ENCODE measurements around the gene HBQ1.
"Not testable (repeated sequence)": the region's sequence is repeated elsewhere in the genome, so short reads cannot be mapped to it uniquely, and the experiment has no call there.

HBQ1 gene

DNA sequence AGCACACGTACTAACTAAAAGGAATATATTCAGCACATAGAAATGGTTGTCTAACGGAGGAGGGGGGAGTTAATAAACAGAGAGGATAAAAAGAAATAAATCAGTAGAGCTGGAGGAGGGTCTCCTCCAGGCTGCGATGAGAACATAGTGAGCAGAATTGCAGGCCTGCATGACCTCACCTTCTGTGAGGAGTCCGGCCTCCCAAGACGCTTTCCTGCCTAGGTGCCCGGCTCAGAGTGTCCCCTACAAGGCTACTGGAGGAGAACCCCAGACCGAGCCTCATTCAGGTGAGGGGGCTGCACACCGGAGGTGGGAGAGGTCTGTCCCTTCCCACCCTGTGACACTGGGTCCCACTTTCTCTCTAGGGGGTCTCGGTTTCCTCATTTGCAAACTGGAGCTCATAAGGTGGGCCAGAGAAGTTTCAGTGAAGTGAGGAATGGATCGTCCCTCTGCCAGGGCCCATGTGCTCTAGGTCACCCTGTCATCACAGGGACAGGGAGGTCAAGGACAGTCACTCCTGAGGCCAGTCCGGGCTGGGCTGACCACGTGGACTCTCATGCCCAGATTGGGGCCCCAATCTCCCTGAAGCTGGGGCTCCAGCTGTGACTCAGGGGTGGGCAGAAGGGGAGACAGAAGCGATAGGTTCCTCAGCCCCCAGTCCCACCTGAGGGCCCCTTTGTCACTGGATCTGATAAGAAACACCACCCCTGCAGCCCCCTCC, 17.8 kb upstream of the HBQ1 start:
- no peak for DNase-seq

DNA sequence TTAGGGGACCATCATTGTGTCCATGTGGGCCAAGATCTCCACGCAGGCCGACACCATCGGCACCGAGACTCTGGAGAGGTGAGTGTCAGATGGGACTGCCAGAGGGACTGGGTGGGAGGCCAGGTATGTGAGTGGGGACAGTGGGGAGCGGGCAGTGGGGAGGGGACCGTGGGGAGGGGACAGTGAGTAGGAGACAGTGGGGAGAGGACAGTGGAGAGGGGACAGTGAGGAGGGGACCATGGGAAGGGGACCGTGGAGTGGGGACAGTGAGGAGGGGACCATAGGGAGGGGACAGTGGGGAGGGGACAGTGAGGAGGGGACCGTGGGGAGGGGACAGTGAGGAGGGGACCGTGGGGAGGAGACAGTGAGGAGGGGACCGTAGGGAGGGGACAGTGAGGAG, 17.1 kb upstream of the HBQ1 start:
- DNase-seq, result not testable (repeated sequence)

DNA sequence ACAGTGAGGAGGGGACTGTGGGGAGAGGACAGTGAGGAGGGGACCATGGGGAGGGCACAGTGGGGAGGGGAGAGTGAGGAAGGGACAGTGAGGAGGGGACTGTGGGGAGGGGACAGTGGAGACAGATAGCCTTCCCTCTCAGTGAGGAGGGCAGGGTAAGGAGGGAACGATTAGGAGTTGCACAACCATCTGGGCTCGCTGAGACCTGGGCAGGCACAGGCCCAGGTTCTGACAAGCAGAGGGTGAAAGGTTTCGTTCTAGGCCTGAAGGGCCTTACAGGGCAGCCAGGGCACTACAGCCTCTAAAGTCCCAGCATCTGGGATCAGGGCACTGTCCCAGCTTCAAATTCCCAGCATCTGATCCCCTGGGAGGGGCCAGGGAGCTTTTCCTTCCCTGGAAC, 16.6 kb upstream of the HBQ1 start:
- DNase-seq, result not testable (repeated sequence)

DNA sequence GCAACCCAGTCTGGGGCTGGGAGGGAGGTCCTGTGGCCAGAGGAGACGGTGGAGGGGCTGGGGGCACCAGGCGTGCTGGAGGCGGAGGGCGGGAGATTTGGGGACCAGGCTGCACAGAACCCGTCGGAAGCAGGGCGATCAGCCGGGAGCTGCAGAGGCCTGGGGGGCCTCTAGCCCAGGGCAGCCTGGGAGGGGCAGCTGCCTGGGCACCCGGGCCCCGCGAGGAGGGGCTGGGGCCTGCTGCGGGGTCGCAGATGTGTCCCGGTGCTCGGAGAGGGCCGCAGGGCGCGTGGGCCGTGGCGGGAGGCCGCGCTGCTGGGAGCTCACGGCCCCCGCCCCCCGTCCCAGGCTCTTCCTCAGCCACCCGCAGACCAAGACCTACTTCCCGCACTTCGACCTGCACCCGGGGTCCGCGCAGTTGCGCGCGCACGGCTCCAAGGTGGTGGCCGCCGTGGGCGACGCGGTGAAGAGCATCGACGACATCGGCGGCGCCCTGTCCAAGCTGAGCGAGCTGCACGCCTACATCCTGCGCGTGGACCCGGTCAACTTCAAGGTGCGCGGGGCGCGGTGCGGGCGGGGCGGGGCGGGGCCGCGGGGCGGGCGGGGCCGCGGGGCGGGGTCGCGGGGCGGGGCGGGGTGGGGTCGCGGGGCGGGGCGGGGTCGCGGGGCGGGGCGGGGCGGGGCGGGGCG, 16.0 kb upstream of the HBQ1 start:
- DNase-seq, result not testable (repeated sequence)

DNA sequence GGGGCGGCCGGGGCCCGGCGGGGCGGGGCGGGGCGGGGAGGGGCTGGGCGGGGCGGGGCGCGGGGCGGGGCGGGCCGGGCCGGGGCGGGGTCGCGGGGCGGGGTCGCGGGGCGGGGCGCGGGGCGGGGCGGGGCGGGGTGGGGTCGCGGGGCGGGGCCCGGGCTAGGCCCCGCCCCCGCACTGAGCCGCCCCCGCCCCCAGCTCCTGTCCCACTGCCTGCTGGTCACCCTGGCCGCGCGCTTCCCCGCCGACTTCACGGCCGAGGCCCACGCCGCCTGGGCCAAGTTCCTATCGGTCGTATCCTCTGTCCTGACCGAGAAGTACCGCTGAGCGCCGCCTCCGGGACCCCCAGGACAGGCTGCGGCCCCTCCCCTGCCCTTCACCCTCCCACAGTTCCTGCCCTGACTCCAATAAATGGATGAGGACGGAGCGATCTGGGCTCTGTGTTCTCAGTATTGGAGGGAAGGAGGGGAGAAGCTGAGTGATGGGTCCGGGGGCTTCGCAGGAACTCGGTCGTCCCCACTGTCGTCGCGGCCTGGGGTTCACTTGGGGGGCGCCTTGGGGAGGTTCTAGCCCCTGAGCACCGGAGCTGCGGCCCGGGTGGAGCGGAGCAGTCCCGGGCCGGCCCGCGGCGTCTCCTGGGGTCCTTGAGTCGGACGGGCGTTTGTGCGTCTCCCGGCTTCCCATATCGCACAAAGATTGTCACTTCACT, 15.3 kb upstream of the HBQ1 start:
- no peak for DNase-seq

DNA sequence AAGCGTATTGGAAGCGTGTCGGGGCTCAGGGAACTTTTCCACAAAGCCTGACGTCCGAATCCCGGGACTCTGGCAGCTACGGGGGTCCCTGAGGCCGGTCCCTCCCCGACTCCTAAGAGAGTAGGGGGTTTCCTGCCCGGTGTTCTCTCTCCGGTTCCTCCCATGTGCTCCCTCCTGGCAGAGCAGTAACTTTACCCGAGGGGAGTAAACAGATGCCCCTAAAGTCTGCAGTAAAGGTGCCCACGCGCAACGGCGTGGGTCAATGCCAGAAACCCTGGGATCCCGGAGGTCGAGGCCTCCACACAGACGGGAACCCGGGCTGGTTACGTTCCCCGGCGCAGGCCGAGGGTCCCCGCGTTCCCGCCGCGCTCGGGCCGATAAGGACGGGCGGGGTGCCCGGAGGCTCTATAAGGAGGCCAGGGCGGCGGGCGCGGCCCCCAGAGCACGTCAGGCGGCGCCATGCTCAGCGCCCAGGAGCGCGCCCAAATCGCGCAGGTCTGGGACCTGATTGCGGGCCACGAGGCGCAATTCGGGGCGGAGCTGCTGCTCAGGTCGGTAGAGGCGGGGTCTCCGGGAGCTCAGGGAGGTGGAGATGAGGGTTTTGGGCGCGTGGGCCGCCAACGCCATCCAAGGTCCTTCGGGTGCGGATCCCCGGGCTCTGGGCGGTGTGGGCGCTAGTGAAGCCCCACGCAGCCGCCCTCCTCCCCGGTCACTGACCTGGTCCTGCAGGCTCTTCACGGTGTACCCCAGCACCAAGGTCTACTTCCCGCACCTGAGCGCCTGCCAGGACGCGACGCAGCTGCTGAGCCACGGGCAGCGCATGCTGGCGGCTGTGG, 14.5 kb upstream of the HBQ1 start, which contains the start of gene HBM:
TSS of gene HBM (plus strand) at position 440 of the 836 bp plus-strand sequence. CDS start at position 460, 20 bp downstream.
- no peak for DNase-seq

DNA sequence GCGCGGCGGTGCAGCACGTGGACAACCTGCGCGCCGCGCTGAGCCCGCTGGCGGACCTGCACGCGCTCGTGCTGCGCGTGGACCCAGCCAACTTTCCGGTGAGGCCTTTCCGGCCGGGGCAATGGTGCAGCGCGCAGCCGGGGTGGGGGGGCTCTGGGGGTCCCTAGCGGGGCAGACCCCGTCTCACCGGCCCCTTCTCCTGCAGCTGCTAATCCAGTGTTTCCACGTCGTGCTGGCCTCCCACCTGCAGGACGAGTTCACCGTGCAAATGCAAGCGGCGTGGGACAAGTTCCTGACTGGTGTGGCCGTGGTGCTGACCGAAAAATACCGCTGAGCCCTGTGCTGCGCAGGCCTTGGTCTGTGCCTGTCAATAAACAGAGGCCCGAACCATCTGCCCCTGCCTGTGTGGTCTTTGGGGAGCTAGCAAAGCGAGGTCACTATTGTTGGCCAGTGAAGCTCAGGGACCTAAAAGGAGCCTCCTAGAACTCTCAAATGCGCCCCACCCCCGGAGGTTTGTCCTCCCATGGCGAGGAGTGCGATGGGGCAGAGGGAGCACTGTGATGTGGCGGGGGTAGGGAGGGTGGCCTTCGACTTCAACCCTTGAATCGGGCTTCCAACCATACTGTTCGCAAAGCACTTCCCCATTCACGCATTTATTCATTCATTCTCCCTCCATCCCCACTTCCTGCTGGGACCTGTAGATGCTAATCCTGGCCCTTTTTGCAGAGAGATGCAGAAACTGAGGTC, 13.7 kb upstream of the HBQ1 start:
- DNase-seq, result no peak

DNA sequence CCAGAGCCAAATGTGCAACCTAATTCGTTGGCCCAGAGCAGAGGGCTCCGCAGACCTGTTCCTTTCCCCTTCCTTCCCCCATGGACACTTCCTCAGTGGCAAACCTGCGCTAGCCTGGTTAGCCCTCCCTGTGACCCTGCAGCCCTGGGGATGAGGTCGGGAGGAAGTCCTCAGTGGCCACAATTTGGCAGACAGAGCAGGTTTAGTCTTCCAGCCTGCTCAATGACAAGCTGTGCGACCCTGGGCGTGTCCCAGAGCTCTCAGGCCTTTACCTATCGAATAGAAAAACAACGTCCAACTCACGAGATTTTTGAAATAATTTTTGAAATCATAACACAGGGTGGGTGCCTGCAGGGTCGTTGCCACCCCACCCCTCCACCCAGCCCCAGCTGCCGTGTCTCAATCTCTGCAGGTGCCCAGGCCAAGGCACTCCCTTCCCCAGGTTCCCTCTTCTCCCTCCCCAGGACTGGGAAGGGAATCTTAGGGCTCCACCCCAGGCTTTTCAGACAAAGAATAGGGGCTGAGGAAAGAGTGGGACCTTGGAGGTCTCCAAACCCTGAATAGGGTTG, 13.1 kb upstream of the HBQ1 start:
- DNase-seq, result no peak

DNA sequence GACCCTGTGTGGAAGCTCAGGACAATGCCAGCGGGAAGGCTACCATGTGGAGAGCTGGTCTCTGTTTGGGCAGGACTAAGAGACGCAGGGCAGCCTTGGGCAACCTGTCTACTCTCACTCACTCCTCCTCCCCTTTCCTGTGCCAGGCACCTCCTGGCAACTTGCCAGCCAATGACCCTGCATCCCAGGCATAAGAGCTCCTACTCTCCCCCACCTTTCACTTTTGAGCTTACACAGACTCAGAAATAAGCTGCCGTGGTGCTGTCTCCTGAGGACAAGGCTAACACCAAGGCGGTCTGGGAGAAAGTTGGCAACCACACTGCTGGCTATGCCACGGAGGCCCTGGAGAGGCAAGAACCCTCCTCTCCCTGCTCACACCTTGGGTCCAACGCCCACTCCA, 11.8 kb upstream of the HBQ1 start:
- DNase-seq, result no peak

DNA sequence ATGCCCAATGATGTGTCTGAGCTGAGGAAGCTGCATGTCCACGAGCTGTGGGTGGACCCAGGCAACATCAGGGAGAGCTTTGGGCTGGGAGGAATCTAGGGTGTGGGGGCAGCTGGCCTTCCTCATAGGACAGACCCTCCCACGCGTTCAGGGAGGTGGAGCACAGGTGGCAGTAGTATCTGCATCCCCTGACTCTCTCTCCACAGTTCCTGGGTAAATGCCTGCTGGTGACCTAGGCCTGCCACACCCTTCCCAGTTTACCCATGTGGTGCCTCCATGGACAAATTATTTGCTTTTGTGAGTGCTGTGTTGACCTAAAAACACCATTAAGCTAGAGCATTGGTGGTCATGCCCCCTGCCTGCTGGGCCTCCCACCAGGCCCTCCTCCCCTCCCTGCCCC, 11.2 kb upstream of the HBQ1 start:
- no peak for DNase-seq

DNA sequence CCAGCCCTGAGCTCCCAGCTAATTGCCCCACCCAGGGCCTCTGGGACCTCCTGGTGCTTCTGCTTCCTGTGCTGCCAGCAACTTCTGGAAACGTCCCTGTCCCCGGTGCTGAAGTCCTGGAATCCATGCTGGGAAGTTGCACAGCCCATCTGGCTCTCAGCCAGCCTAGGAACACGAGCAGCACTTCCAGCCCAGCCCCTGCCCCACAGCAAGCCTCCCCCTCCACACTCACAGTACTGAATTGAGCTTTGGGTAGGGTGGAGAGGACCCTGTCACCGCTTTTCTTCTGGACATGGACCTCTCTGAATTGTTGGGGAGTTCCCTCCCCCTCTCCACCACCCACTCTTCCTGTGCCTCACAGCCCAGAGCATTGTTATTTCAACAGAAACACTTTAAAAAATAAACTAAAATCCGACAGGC, 10.2 kb upstream of the HBQ1 start:
- peak in 1 of 2 experiments; percentile 9 for DNase-seq

DNA sequence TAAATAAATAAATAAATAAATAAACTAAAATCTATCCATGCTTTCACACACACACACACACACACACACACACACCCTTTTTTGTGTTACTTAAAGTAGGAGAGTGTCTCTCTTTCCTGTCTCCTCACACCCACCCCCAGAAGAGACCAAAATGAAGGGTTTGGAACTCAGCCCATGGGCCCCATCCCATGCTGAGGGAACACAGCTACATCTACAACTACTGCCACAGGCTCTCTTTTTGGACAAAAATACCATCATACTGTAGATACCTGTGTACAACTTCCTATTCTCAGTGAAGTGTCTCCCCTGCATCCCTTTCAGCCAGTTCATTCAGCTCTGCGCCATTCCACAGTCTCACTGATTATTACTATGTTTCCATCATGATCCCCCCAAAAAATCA, 9.5 kb upstream of the HBQ1 start:
- DNase-seq, result no peak

DNA sequence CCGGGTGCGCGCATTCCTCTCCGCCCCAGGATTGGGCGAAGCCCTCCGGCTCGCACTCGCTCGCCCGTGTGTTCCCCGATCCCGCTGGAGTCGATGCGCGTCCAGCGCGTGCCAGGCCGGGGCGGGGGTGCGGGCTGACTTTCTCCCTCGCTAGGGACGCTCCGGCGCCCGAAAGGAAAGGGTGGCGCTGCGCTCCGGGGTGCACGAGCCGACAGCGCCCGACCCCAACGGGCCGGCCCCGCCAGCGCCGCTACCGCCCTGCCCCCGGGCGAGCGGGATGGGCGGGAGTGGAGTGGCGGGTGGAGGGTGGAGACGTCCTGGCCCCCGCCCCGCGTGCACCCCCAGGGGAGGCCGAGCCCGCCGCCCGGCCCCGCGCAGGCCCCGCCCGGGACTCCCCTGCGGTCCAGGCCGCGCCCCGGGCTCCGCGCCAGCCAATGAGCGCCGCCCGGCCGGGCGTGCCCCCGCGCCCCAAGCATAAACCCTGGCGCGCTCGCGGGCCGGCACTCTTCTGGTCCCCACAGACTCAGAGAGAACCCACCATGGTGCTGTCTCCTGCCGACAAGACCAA, 7.8 kb upstream of the HBQ1 start, which contains the start of gene HBA2:
TSS of gene HBA2 (plus strand) at position 503 of the 568 bp plus-strand sequence. CDS start at position 540, 37 bp downstream.
- not testable (repeated sequence) for DNase-seq

DNA sequence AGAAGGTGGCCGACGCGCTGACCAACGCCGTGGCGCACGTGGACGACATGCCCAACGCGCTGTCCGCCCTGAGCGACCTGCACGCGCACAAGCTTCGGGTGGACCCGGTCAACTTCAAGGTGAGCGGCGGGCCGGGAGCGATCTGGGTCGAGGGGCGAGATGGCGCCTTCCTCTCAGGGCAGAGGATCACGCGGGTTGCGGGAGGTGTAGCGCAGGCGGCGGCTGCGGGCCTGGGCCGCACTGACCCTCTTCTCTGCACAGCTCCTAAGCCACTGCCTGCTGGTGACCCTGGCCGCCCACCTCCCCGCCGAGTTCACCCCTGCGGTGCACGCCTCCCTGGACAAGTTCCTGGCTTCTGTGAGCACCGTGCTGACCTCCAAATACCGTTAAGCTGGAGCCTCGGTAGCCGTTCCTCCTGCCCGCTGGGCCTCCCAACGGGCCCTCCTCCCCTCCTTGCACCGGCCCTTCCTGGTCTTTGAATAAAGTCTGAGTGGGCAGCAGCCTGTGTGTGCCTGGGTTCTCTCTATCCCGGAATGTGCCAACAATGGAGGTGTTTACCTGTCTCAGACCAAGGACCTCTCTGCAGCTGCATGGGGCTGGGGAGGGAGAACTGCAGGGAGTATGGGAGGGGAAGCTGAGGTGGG, 6.9 kb upstream of the HBQ1 start:
- not testable (repeated sequence) for DNase-seq

DNA sequence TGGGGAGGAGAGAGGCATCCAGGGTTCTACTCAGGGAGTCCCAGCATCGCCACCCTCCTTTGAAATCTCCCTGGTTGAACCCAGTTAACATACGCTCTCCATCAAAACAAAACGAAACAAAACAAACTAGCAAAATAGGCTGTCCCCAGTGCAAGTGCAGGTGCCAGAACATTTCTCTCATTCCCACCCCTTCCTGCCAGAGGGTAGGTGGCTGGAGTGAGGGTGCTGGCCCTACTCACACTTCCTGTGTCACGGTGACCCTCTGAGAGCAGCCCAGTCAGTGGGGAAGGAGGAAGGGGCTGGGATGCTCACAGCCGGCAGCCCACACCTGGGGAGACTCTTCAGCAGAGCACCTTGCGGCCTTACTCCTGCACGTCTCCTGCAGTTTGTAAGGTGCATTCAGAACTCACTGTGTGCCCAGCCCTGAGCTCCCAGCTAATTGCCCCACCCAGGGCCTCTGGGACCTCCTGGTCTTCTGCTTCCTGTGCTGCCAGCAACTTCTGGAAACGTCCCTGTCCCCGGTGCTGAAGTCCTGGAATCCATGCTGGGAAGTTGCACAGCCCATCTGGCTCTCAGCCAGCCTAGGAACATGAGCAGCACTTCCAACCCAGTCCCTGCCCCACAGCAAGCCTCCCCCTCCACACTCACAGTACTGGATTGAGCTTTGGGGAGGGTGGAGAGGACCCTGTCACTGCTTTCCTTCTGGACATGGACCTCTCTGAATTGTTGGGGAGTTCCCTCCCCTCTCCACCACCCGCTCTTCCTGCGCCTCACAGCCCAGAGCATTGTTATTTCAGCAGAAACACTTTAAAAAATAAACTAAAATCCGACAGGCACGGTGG, 6.1 kb upstream of the HBQ1 start:
- DNase-seq, result not testable (repeated sequence)

DNA sequence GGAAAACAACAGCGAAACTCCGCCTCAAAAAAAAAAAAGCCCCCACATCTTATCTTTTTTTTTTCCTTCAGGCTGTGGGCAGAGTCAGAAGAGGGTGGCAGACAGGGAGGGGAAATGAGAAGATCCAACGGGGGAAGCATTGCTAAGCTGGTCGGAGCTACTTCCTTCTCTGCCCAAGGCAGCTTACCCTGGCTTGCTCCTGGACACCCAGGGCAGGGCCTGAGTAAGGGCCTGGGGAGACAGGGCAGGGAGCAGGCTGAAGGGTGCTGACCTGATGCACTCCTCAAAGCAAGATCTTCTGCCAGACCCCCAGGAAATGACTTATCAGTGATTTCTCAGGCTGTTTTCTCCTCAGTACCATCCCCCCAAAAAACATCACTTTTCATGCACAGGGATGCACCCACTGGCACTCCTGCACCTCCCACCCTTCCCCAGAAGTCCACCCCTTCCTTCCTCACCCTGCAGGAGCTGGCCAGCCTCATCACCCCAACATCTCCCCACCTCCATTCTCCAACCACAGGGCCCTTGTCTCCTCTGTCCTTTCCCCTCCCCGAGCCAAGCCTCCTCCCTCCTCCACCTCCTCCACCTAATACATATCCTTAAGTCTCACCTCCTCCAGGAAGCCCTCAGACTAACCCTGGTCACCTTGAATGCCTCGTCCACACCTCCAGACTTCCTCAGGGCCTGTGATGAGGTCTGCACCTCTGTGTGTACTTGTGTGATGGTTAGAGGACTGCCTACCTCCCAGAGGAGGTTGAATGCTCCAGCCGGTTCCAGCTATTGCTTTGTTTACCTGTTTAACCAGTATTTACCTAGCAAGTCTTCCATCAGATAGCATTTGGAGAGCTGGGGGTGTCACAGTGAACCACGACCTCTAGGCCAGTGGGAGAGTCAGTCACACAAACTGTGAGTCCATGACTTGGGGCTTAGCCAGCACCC, 5.0 kb upstream of the HBQ1 start:
- DNase-seq, result no peak

DNA sequence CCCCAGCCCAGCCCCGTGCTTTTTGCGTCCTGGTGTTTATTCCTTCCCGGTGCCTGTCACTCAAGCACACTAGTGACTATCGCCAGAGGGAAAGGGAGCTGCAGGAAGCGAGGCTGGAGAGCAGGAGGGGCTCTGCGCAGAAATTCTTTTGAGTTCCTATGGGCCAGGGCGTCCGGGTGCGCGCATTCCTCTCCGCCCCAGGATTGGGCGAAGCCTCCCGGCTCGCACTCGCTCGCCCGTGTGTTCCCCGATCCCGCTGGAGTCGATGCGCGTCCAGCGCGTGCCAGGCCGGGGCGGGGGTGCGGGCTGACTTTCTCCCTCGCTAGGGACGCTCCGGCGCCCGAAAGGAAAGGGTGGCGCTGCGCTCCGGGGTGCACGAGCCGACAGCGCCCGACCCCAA, 4.3 kb upstream of the HBQ1 start:
- DNase-seq, result not testable (repeated sequence)

Data from SW 1271 (cell line).